ENCODE results near the gene HOXA2.

Gene HOXA2

DNA sequence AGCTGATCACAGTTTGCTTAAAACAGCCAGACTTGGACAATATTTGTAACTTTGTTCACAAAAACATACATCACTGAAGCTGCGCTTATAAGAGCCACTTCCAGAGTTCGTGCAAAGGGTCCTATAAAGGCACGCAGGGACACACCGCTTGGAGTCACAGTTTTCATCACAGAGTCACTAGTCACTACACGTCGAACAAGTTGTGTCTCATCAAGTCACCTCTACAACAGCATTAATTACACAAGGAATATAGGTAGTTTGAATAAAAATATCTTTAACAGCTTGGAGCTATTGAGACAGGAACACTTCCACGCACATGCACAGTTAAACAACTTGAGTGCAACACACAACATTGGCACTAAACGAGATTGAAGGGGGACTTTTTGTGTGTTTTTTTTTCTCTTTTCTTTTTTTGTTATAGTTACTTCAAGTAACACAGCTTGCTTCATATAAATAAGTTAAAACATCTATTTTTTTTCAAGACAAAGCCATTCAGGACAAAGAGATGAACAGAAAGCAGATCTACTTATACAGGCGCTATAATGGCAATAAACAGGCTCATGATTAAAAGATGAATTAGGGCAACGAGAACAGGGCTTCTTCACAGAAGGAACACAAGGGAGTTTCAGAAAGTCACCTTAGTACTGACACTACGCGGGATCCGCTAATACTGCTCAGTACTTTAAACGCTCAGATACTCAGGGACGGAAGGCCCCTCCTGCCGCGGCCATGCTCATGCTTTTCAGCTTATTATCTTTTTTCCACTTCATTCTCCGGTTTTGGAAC, 38.8 kb upstream of the HOXA2 start:
- DNase-seq (ENCODE audit: low read depth) = no peak

DNA sequence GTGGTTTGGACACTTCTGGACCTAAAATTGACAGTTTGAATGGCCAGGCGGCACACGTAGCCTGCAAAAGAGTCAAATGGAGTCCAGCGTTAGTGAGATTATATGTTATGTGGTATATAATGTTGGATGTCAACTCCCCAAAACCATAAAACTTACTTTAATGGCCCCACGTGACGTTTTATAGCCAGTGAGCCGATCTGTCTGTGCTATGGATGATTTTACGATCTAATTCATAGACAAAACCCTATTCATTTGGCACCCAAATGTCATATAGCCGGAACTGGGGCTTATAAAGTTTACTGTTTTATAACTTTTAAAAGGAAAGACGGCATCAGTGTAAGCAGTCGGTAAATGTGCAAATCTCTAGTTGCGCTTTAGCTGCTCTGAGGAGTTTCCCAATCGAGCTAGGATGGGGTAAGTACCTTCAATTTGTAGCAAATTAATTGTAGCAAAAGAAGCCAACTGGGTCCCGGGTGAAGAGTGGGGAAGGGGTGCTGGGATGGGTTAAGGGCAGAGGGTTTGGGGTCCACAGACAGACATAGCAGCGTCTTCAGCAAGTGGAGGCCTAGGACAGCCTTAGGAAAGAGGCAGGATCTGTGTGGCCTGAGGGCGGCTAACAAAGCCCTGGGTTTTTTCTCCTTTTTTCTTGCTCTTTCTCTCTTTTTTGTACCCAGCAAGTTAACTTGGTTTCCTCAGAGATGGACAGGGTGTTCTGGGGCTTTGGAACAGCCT, 37.8 kb upstream of the HOXA2 start:
- no peak for DNase-seq (ENCODE audit: low read depth)

DNA sequence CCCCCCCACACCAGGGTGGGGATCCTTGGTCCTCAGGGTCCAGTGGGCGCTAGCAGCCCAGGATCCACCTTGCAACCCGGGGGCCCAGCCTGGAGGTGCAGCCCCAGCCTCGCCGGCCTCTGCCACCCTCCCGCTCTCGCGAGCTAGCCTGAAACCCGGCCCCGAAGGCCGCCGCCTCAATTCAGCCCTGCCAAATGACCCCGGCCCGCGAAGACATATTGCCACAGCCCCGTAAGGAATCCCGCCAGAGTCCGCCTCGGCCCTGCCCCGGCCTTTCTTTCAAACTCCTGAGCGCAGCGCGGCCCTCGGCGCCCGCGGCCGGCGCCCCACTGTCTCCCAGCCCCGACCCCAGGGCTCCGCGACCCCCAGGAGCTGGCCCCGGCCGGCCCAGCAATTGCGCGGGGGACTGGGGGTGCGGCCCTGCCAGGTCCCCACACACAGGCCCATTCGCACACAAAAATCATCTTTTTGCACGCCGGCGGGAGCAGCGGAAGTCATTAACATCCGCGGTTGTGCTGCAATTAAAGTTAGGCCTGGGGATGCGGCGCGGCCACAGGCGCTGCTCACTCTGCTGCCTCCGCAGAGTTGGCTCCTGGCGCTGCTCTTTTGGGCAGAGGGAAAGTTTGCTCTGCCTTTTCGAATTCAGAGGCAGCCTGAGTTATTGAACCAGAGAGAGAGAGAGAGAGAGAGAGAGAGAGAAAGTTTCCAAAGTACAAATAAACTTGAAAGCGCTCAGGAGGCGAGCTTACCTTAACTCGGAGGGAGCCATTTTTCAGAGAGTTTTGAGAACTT, 37.0 kb upstream of the HOXA2 start:
- no peak for DNase-seq (ENCODE audit: low read depth)

DNA sequence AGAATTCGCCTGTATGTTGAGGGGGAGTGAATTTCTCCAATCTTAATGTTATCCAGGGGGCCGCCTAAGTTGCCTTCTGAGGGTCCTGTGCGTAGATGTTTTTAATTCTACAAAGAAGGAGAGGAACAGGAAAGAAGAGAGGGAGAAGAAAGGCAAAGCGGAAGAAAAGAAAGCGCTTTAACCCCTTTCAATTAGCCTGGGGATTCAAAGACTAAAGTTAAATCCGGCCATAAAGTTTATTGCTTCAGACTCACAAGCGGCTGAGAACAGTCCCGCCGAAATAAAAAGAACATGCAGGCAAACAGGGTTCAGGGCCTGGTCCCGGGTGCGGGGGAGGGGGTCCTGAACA, 36.5 kb upstream of the HOXA2 start:
- DNase-seq (ENCODE audit: low read depth) = no peak

DNA sequence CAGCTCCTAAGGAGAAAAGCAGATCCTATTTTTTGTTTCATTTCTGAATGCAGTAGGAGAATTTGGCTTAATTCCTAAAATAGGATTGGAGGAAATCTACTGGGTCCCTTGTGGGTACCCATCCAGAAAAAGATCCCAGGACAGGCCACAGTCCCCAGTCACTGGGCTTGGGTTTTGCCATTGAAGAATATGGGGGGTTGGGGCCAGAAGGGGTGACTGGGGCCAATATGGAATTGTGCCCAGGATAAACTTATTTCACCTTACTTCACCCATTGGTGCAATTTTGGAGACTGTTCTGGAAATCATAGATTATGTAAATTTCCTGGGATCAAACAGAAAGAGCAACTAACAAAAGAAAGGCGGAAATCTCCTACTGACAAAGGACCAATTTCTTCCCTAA, 36.0 kb upstream of the HOXA2 start:
- no peak for DNase-seq (ENCODE audit: low read depth)

DNA sequence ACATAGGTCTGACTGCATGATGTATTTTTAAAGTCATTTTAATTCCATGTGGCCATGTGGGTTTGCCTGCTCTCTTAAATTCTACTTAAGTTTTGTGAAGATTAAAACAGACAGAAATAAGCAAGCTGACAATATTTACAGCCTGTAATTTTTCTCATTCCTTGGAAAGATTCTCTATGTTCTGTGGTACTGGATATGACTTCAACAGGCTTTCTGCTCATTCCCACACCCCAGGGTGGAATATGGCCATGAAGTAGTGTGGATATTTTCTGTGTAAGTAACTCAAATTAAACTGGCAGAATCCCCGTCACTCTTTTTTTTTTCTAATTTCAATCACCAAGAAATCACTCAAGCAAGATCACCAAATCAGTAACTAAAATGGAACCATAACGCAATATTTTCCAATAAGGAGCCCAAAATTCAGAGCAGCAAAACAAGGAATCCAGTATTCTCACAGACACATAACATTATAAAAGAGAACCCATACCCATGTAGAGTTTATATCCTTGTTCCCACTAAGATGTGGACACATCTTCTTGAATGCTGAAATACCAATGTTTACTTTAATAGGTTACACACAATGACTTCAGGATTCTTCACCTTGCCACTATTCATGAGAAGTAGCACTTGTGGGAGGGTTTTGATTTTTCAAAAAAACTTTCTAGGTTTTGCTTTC, 35.3 kb upstream of the HOXA2 start:
- no peak for DNase-seq (ENCODE audit: low read depth)

DNA sequence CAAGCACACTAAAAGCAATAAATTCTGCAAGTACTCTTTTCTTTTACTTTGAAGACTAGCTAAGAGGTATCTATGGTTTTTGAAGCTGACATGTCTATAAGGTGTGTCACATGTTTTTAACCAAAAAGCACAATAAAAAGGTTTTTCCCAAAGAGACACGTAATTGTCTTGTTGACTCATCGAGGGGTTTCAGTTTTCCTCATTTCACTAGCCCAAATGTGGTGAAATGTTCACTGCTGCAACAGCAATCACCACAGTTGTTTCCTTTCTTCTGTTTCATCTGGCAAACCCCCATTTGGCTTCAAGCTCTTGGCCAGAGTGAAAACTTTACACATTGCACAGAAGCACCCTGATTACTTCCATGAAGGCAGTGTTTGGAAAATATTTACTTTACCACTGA, 31.9 kb upstream of the HOXA2 start:
- DNase-seq (ENCODE audit: low read depth) = no peak

DNA sequence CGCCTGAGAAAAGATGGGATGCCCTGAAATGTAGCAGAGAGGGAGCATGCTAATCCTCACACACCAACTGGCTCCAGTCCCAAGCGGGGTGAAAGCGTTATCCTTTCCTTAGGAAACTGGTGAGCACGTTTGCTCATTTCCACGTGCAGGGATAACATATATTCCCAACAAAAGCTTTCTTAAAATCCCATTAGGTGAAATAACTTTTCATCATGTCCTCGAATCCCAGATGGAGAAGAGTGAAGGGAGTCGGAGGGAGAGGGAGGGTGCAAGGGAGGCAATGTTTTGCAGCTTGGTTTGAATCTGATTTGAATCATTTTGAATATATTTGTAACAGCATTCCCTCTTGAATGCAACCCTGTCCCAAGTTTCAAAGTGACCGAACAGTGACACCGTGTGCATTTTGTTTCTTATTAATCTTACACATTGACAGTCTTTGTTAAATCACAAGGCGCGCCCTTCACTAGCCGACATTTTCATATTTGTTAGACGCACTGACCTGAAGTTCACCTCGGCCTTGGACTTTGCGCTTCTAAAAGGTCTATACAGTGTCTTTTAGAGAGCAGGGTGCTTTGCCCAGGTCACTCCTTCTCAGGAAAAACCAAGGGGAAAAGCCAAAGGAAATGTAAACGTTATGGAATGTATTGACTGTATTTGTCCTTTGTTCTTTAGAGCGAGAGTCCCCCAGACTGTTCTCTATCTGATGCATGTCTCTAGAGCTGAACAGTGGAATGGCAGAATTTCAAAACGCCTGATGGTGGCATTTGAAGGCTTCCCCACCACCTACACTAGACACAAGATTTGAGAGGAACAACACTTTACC, 31.1 kb upstream of the HOXA2 start:
- DNase-seq (ENCODE audit: low read depth) = no peak

DNA sequence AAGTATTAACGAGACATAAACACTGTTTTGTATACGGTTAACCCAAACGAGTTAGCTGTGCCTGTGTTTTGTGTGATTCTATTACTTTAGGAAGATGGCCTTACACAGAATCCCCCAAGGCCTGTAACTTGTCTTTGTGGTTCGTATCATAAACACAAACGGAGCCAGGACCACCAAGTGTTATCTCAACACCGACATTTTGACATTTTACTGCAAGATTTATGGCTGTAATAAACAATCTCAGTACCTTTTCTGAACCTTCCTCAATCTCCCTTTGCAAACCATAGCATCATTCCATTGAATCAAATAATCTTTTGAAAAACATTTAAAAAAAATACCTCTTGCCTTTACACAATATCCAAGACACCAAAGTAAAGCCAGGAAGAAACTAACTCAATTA, 30.5 kb upstream of the HOXA2 start:
- no peak for DNase-seq (ENCODE audit: low read depth)

DNA sequence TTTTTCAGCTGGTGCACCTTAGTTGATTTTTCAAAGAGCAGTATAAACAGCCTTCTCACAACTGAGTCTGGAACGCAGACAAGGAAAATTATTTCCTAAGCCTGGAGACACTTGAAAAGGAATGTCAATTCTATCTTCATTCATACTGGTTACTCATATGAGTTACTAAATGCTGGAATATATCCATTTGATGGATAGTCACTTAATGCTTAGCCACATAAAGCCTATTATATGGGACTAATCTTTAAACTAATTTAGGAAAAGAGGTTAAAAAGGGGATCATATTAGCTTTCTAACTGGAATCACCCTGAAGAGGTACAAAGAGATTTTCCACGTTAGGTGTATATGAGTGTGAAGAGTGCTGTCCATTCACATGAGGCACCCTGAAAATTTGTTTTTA, 29.7 kb upstream of the HOXA2 start:
- no peak for DNase-seq (ENCODE audit: low read depth)

DNA sequence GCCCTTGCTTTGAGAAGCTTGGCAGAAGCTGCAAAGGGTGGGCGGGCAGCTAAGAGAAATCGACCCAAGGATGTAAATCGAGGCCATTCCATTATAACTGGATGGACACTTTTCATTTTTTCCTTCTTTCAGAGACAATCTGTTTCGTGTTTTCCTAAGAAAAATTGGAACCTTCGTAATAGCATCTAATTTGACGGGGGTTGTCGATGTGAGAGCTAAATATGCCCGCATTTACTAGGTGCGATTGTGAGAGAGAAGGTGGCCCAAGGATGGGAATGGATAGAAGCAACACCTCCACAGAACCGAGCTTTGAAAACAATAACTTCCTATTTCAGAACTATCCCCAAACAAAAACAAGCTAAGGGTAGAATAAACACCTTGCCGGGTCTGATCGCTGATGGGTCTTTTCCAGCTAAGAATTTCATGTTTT, 28.9 kb upstream of the HOXA2 start:
- DNase-seq (ENCODE audit: low read depth) = no peak

DNA sequence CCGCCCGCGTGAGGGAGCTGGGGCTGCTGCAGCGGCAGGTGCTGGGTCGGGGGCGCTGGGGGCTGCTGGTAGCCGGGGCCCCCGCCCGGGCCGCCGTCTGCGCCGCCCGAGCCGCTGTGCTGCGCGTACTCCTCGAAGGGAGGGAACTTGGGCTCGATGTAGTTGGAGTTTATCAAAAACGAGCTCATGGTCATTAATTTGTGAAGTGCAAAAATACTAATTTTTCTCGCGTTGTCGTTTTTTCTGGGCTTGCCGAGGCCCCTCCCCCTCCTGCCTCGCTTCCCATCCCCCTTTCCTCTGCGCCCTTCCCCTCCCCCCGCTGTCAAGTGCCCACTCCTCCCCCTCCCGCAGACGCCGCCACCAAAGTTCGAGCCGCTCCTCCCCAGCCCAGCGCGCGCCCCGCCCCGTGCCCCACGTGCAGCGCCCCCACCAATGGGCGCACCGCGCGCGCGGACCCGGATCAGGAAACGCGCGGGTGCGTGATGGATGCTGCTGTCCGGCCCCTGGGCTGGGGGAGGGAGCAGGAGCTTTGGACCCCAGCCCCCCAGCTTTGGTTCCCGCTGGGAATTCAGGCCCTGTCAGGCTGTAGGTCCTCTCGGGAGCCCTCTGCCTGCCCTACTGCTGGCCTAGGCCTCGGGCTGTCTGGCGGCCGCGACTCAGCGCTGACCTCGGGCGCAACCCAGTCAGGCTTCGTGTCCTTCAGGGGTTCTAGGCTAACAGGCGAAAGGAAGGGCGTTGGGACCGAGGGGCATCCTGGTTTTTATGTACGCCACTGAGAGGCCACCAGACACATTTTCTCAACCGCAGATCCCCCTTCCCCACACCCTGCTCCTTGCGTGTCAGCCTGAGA, 28.3 kb upstream of the HOXA2 start, which contains the start of gene HOXA4:
Gene HOXA4 (minus strand): TSS at position 218 of the 850 bp plus-strand sequence. CDS start 24 bp downstream, at position 194.
- DNase-seq (ENCODE audit: low read depth) = peak; percentile 69

DNA sequence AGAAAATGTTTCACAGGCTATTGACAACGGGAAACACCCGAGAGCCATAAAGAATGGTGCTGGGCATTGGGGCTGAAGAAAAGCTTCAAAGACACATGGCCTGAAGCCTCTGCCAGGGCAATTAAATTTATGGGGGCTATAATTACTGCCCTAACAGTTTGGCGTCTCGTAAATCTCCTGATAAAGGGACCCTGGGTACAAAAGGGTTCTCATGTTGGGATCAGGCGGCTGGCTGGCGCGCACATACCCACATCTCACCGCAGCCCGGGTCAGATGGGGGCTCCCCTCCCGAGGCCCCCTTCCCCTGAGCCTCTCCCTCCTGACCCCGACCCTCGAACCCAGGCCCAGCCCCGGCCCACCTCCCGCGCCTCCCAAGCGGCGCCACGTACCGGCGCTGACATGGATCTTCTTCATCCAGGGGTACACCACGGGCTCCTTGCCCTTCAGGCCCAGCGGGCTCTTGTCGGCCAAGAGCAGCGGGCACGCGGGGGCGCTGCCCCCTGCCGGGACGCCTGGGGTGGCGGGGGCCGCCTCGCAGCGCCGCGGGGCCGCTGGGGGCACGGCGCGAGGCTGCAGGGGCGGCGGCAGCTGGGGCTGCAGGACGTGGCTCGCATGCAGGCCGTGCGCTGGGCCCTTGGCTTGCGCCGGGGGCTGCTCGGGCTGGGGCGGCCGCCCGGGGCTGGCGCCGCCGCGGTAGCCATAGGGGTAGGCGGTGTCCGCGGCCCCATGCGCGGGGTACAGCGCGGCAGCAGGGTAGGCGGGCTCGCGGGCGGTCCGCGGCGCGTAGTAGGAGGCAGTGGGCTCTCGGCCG, 27.5 kb upstream of the HOXA2 start:
- no peak for DNase-seq (ENCODE audit: low read depth)

DNA sequence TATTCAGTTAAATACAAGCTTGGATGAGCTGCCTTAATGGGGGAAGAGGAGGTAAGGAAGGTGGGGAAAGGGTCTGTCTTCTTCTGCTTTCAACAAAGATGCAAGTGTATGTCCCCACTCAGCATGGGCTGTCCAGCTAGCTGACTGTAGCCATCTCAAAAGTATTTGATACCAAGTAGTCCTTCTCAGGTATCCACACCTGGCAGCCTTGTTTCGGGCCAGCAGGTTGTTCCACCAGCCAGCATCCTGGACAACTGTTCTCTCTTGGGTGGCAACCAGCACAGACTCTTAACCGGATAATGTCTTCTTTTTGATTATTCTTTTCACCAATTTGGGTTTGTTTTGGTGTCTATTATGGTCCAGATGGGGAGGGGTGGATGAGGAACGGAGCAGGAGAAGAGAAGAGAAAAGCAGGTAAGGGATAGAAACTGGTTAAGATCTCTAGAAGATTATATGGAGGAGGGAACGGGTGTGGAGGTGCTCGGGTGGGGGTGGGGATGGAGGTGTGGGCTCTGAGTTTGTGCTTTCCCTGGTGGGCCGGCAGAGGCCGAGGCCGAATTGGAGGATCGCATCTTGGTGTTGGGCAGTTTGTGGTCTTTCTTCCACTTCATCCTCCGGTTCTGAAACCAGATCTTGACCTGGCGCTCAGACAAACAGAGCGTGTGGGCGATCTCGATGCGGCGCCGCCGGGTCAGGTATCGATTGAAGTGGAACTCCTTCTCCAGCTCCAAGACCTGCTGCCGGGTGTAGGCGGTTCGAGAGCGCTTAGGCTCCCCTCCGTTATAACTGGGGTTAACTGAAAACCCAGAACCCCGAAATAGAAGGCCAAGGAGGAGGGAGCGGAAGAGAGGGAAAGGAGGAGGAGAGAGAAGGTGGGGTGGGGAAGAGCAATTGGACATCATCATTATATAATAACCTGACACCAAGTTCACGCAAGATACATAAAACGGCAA, 26.6 kb upstream of the HOXA2 start:
- no peak for DNase-seq (ENCODE audit: low read depth)

DNA sequence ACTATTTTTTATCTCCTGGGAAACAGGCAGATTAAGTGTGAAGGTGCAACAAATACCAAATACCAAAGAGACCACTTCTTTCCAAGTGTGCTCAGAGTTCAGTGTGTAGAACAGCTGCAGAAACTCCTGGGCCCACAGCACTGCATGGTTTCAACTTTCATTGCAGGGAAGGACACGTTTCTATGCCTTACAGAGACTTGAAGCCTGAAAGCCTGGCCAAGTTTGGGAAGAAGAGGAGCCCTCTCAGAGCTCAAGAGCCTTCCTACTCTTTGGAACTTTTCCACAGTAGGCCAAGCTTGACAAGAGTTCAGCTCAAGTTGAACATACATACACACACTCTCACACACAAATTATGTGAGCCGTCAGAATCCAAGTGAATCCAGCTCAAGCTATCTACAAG, 25.6 kb upstream of the HOXA2 start:
- no peak for DNase-seq (ENCODE audit: low read depth)

DNA sequence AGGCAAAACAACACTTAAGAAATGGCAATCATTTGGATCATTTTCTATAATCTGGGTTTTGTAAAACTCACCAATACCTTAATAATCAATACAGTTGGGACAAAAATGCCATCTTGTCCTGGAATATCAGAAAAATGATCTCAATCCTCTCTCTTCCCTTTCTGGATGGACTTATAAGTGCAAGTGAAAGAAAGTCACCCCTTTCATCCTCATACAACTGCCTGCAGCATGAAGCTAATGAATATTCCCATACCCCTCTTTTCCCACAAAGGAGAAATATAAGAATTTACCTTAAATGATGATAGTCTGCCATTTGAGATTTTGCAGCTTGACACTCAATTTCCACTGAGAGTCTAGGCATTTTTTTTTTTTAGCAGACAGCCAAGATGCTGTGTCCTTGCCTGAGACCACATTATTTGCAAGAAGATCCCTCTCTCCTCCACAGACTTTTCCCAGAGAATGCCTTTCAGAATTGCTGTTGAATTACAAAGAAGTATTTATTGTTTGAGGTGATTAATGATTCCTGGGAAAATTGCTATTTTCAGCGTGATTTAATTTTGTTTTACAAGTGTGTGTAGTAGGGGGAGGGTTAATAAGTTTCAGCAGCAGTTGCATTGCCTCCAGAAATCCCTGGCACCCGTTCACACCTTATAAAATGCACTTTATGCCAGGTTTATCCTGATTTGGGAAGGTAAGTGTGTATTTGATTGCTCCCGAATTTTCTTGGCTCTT, 24.3 kb upstream of the HOXA2 start:
- no peak for DNase-seq (ENCODE audit: low read depth)

DNA sequence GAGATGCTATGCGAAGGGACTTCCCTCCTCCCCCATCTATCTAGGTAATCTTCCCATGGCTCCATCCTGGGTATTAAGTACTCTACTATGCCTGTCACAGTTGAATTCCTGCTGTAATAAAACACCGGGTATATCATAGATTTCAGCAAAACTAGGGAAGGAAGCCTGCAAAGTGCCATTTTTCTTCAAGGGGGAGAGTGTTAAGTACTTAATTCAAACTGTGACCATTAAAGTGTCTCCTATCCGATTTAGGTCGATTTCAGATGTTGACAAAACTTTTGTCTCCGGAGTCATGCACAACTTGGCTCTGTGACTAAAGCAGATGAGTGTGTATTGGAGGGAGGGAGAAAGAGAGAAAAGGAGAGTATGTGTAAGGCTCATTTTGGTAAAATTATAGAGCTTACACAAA, 23.5 kb upstream of the HOXA2 start:
- no peak for DNase-seq (ENCODE audit: low read depth)
